ENCODE results near the gene ZKSCAN1. TPM values are rescaled to one million over a fixed set of nuclear protein-coding genes. Genes with fewer than 3 reads are reported as not detected.
"Not testable (repeated sequence)": the region's sequence is repeated elsewhere in the genome, so short reads cannot be mapped to it uniquely, and the experiment has no call there.

The ZKSCAN1 gene
- total RNA-seq, 1 experiment from 2014 or later = 29.8 TPM

GRCh38 chr7:99971242-99971641 is 44.2 kb upstream of the ZKSCAN1 start:
- Histone ChIP-seq H2BK20ac (ENCODE audit: low read depth, low read length, poor library complexity, severe bottlenecking) (no peak overlapping the region), H3K18ac (ENCODE audit: insufficient read length, low read depth, low read length) (no peak overlapping the region), H4K91ac (ENCODE audit: insufficient read length, low read depth, low read length) (no peak overlapping the region), H2BK15ac (ENCODE audit: low read depth, low read length) (no peak overlapping the region), H3K27me3 (ENCODE audit: insufficient read depth, low read length) (no peaks in the 10 kb centered on the region), H3K23ac (ENCODE audit: insufficient read length, low read depth, low read length) (no peak overlapping the region), H3K79me1 (ENCODE audit: insufficient read depth, low read depth, low read length, poor library complexity, severe bottlenecking) (no peaks in the 10 kb centered on the region), H4K20me1 (ENCODE audit: control insufficient read depth, insufficient read depth, insufficient read length) (no peaks in the 10 kb centered on the region), H3K27ac (ENCODE audit: insufficient read length, low read depth, low read length) (no peak overlapping the region), H3K9me3 (ENCODE audit: control insufficient read depth, low read depth, low read length) (no peaks in the 10 kb centered on the region), H4K8ac (replicated peaks; ENCODE audit: insufficient read length, low read depth, low read length) (no peak overlapping the region), H3K14ac (ENCODE audit: insufficient read depth, low read length) (no peak overlapping the region), H2BK5ac (ENCODE audit: insufficient read length, low read length) (no peak overlapping the region), H4K5ac (ENCODE audit: insufficient read length, low read depth, low read length) (no peak overlapping the region), H2AK5ac (ENCODE audit: insufficient read length, low read length) (no peak overlapping the region), H3K4me2 (ENCODE audit: insufficient read depth, insufficient read length, low read length) (no peak overlapping the region), H3K9ac (ENCODE audit: extremely low read depth, insufficient read length, low read length) (no peak overlapping the region), H3K4me1 (ENCODE audit: insufficient read depth, low read length) (no peaks in the 10 kb centered on the region), H3T11ph (ENCODE audit: low read length) (no peak overlapping the region), H3K79me2 (ENCODE audit: insufficient read depth, low read length) (no peaks in the 10 kb centered on the region), H2BK120ac (ENCODE audit: low read depth, low read length, poor library complexity, severe bottlenecking) (no peak overlapping the region), H3K56ac (ENCODE audit: insufficient read length, low read depth, low read length) (no peak overlapping the region), H3K4ac (ENCODE audit: low read depth, low read length) (no peak overlapping the region), H3K23me2 (ENCODE audit: insufficient read length, low read depth, low read length, poor library complexity, severe bottlenecking) (peaks cover 4% of the 10 kb centered on the region), H2AFZ (ENCODE audit: low read length) (no peak overlapping the region), H2BK12ac (ENCODE audit: insufficient read length, low read depth, low read length) (no peak overlapping the region)
- TF ChIP-seq CTCF (conservative IDR thresholded peaks at IDR 0.05) = no peak
- DNase-seq = no peak
- Mint-ChIP-seq H3K36me3 (ENCODE audit: insufficient read depth in 1 of 3, low read depth in 3 of 3) (no peaks in the 10 kb centered on the region), H3K9me3 (no peaks in the 10 kb centered on the region), H3K4me1 (peaks cover 0 to 5% of the 10 kb centered on the region in 2 experiments; a peak in 1 of 4 replicates), H3K4me3 (no peak overlapping the region), H3K27me3 (ENCODE audit: low read depth) (peaks cover 7% of the 10 kb centered on the region), H3K27ac (no peak overlapping the region)
- WGBS (ENCODE audit: extremely low coverage, insufficient read length, low lambda C conversion rate) = no CpG with 5 or more reads among the region's 4 CpGs

- not testable (repeated sequence) for H3K9me3 Mint-ChIP-seq; H3K23me2 ChIP-seq (ENCODE audit: insufficient read length, low read depth, low read length, poor library complexity, severe bottlenecking); H3K27me3 Mint-ChIP-seq (ENCODE audit: low read depth); H3K4ac ChIP-seq (ENCODE audit: low read depth, low read length); H3K9ac ChIP-seq (ENCODE audit: extremely low read depth, insufficient read length, low read length); H3K4me1 Mint-ChIP-seq; H3K27ac ChIP-seq (ENCODE audit: insufficient read length, low read depth, low read length); H3K27ac Mint-ChIP-seq; H2BK5ac ChIP-seq (ENCODE audit: insufficient read length, low read length); H2AFZ ChIP-seq (ENCODE audit: low read length); H3K4me3 Mint-ChIP-seq; DNase-seq; H3K79me1 ChIP-seq (ENCODE audit: insufficient read depth, low read depth, low read length, poor library complexity, severe bottlenecking); H3K9me3 ChIP-seq (ENCODE audit: control insufficient read depth, low read depth, low read length); H2BK120ac ChIP-seq (ENCODE audit: low read depth, low read length, poor library complexity, severe bottlenecking); H3K79me2 ChIP-seq (ENCODE audit: insufficient read depth, low read length); H3K18ac ChIP-seq (ENCODE audit: insufficient read length, low read depth, low read length); H2AK5ac ChIP-seq (ENCODE audit: insufficient read length, low read length); H3T11ph ChIP-seq (ENCODE audit: low read length); H3K36me3 Mint-ChIP-seq (ENCODE audit: insufficient read depth in 1 of 3, low read depth in 3 of 3); H3K14ac ChIP-seq (ENCODE audit: insufficient read depth, low read length); H4K8ac ChIP-seq (replicated peaks; ENCODE audit: insufficient read length, low read depth, low read length); H2BK20ac ChIP-seq (ENCODE audit: low read depth, low read length, poor library complexity, severe bottlenecking); H3K27me3 ChIP-seq (ENCODE audit: insufficient read depth, low read length); H4K20me1 ChIP-seq (ENCODE audit: control insufficient read depth, insufficient read depth, insufficient read length); H4K5ac ChIP-seq (ENCODE audit: insufficient read length, low read depth, low read length); H3K4me1 ChIP-seq (ENCODE audit: insufficient read depth, low read length); H3K4me2 ChIP-seq (ENCODE audit: insufficient read depth, insufficient read length, low read length); H2BK15ac ChIP-seq (ENCODE audit: low read depth, low read length); H4K91ac ChIP-seq (ENCODE audit: insufficient read length, low read depth, low read length); H3K56ac ChIP-seq (ENCODE audit: insufficient read length, low read depth, low read length); H2BK12ac ChIP-seq (ENCODE audit: insufficient read length, low read depth, low read length); H3K23ac ChIP-seq (ENCODE audit: insufficient read length, low read depth, low read length)
- WGBS (ENCODE audit: extremely low coverage, insufficient read length, low lambda C conversion rate) = no CpG with 5 or more reads among the region's 7 CpGs
Observed at GRCh38 chr7:99973817-99974216, 41.6 kb upstream of the ZKSCAN1 start.

Measured in H9 (cell line).